OCI-LY3 (cell line): ENCODE measurements around the gene RAB6C.
"Not testable (repeated sequence)": the region's sequence is repeated elsewhere in the genome, so short reads cannot be mapped to it uniquely, and the experiment has no call there.

Experiments
- H2AFZ ChIP-seq: fragments of 200-600, 300-600 bp; shearing (Covaris generic); 2 replicates; pipeline ENCODE4 v1.6.0; 2014; ENCODE audit warnings: antibody characterized with exemption, low read depth, low read length
- H3K27ac ChIP-seq: fragments of 200-600, 300-600 bp; sonication (generic); 2 replicates; pipeline ENCODE4 v1.5.1; 2014; ENCODE audit warnings: mild to moderate bottlenecking, low read length, moderate library complexity, mixed read lengths
- H3K27me3 ChIP-seq: fragments of 200-600, 300-600 bp; sonication (generic); 2 replicates; pipeline ENCODE4 v1.6.1; 2014; ENCODE audit warnings: low read depth, low read length, mixed read lengths
- H3K36me3 ChIP-seq: fragments of 200-600, 300-600 bp; sonication (generic); replicated peaks from 2 replicates; pipeline ENCODE3; 2014; ENCODE audit warnings: low read depth, low read length, mixed read lengths
- H3K4me1 ChIP-seq: fragments of 300-600, 200-600 bp; sonication (generic); 2 replicates; pipeline ENCODE4 v1.6.1; 2014; ENCODE audit warnings: low read length, mixed read lengths
- H3K4me2 ChIP-seq: fragments of 200-600, 300-600 bp; sonication (generic); 2 replicates; pipeline ENCODE4 v1.6.1; 2014; ENCODE audit warnings: low read length, mixed read lengths
- H3K4me3 ChIP-seq: fragments of 300-600, 200-600 bp; sonication (generic); 2 replicates; pipeline ENCODE4 v1.5.1; 2014; ENCODE audit warnings: antibody characterized with exemption, mild to moderate bottlenecking, low read length, moderate library complexity
- H3K79me2 ChIP-seq: fragments of 300-600, 200-600 bp; shearing (Covaris generic); 2 replicates; pipeline ENCODE4 v1.6.1; 2014; ENCODE audit warnings: mild to moderate bottlenecking, low read length, mixed read lengths
- H3K9ac ChIP-seq: fragments of 300-600, 200-600 bp; shearing (Covaris generic); 2 replicates; pipeline ENCODE4 v1.6.0; 2014; ENCODE audit warnings: mild to moderate bottlenecking, low read length, moderate library complexity
- H3K9me3 ChIP-seq: fragments of 200-600, 300-600 bp; shearing (Covaris generic); 2 replicates; pipeline ENCODE4 v1.6.1; 2014; ENCODE audit warnings: low read length, mixed read lengths; ENCODE audit not compliant: insufficient read depth
- H4K20me1 ChIP-seq: fragments of 200-600, 300-600 bp; sonication (generic); 2 replicates; pipeline ENCODE4 v1.6.1; 2016; ENCODE audit warnings: low read length, mixed read lengths; ENCODE audit not compliant: insufficient read depth
- CTCF ChIP-seq: fragments of 200-600, 300-600 bp; sonication (generic); IDR thresholded peaks from 2 replicates; pipeline ENCODE4 v1.5.1; 2014; ENCODE audit warnings: antibody characterized with exemption, low read length, low read depth
- EZH2phosphoT487 ChIP-seq: fragments of 200-600 bp; shearing (Covaris generic); IDR thresholded peaks from 2 replicates; pipeline ENCODE4 v1.6.1; 2018; ENCODE audit warnings: antibody characterized with exemption, mixed run types, low read depth

The RAB6C gene

GRCh38 chr2:129979629-129980155 lies at the start of gene RAB6C:
Gene RAB6C, plus strand, starts transcription at chr2:129979666. Its CDS starts 450 bp downstream, at chr2:129980116.
- not testable (repeated sequence) for H3K27ac ChIP-seq, H4K20me1 ChIP-seq, H3K4me3 ChIP-seq, H3K4me2 ChIP-seq, H3K9me3 ChIP-seq, H3K27me3 ChIP-seq, H3K4me1 ChIP-seq, H3K79me2 ChIP-seq, H3K36me3 ChIP-seq, H2AFZ ChIP-seq, H3K9ac ChIP-seq

GRCh38 chr2:129930451-129930850 lies 49.0 kb upstream of the RAB6C start:
- H3K36me3 ChIP-seq, result no peaks in the 10 kb centered on the region
- TF ChIP-seq EZH2phosphoT487 (no peak), CTCF (no peak)

GRCh38 chr2:129933387-129933786 lies 46.1 kb upstream of the RAB6C start:
- not testable (repeated sequence) for H2AFZ ChIP-seq, H3K4me1 ChIP-seq, H3K9ac ChIP-seq, H3K4me3 ChIP-seq, H3K27me3 ChIP-seq, H3K4me2 ChIP-seq, H3K36me3 ChIP-seq, H3K79me2 ChIP-seq, H3K9me3 ChIP-seq, H3K27ac ChIP-seq, H4K20me1 ChIP-seq

More at GRCh38 chr2:129930451-129930850, 49.0 kb upstream of the RAB6C start:
- H3K4me3 ChIP-seq, result no peak overlapping the region
- H3K4me1 ChIP-seq, result no peaks in the 10 kb centered on the region
- H3K27me3 ChIP-seq, result no peaks in the 10 kb centered on the region; the same call in 1 of the 2 replicates
- no peaks in the 10 kb centered on the region for H4K20me1 ChIP-seq
- H3K4me2 ChIP-seq, result no peak overlapping the region
- H3K9me3 ChIP-seq, result no peaks in the 10 kb centered on the region
- no peak overlapping the region for H2AFZ ChIP-seq
- H3K9ac ChIP-seq, result no peak overlapping the region
- H3K79me2 ChIP-seq, result no peaks in the 10 kb centered on the region
- no peak overlapping the region for H3K27ac ChIP-seq

- Histone ChIP-seq H3K4me1 (no peaks in the 10 kb centered on the region), H2AFZ (no peak overlapping the region), H3K27ac (no peak overlapping the region), H4K20me1 (no peaks in the 10 kb centered on the region), H3K27me3 (no peaks in the 10 kb centered on the region; the same call in 1 of the 2 replicates), H3K4me2 (no peak overlapping the region), H3K9me3 (no peaks in the 10 kb centered on the region), H3K79me2 (no peaks in the 10 kb centered on the region), H3K4me3 (no peak overlapping the region), H3K36me3 (no peaks in the 10 kb centered on the region), H3K9ac (no peak overlapping the region)
- TF ChIP-seq CTCF (no peak), EZH2phosphoT487 (no peak)
These were observed 45.2 kb upstream of the RAB6C start for GRCh38 chr2:129934044-129934822.

- H3K4me2 ChIP-seq, result no peak overlapping the region
- H3K4me3 ChIP-seq, result no peak overlapping the region
- H3K27me3 ChIP-seq, result no peaks in the 10 kb centered on the region; the same call in 1 of the 2 replicates
- no peaks in the 10 kb centered on the region for H3K4me1 ChIP-seq
- no peak overlapping the region for H2AFZ ChIP-seq
- no peak overlapping the region for H3K27ac ChIP-seq
- H3K36me3 ChIP-seq, result no peaks in the 10 kb centered on the region
- H3K9me3 ChIP-seq, result no peaks in the 10 kb centered on the region
- TF ChIP-seq EZH2phosphoT487 (no peak), CTCF (no peak)
- H3K79me2 ChIP-seq, result no peaks in the 10 kb centered on the region
- H3K9ac ChIP-seq, result no peak overlapping the region
- H4K20me1 ChIP-seq, result no peaks in the 10 kb centered on the region
These were observed 44.3 kb upstream of the RAB6C start for GRCh38 chr2:129935118-129935517.
